ENCODE data around the gene MLLT10.

DNA sequence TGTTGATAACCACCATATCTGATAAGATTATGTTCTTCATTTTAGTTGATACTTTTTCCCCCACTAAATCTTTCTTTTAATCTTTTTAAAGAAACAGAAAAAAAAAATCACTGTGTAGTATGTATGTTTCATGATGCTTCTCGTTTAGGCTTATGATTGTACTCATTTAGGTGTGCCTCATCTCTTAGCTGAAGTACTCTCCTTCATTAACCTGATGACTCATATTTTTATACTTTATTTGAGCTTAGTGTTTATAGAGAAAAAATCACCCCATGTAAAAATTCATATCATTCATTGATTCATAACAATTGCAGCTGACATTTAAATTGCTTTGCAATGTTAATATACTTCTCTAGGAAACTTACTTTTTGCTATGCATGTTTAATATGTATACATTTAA is 158.9 kb downstream of the MLLT10 start:
- TF ChIP-seq, protein P1, sequence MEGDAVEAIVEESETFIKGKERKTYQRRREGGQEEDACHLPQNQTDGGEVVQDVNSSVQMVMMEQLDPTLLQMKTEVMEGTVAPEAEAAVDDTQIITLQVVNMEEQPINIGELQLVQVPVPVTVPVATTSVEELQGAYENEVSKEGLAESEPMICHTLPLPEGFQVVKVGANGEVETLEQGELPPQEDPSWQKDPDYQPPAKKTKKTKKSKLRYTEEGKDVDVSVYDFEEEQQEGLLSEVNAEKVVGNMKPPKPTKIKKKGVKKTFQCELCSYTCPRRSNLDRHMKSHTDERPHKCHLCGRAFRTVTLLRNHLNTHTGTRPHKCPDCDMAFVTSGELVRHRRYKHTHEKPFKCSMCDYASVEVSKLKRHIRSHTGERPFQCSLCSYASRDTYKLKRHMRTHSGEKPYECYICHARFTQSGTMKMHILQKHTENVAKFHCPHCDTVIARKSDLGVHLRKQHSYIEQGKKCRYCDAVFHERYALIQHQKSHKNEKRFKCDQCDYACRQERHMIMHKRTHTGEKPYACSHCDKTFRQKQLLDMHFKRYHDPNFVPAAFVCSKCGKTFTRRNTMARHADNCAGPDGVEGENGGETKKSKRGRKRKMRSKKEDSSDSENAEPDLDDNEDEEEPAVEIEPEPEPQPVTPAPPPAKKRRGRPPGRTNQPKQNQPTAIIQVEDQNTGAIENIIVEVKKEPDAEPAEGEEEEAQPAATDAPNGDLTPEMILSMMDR (conservative IDR thresholded peaks at IDR 0.05) = no peak
- TF ChIP-seq EZH2 (IDR thresholded peaks at IDR 0.05; ENCODE audit: low read depth) = no peak

Measured in PC-9 (cell line).